Measurements from ENCODE around the gene CDX1. TPM values are rescaled to one million over a fixed set of nuclear protein-coding genes. Genes with fewer than 3 reads are reported as not detected.

CDX1 gene
- total and polyA plus RNA-seq, 2 experiments from 2014 or later, result 43.3 to 54.6 TPM

DNA sequence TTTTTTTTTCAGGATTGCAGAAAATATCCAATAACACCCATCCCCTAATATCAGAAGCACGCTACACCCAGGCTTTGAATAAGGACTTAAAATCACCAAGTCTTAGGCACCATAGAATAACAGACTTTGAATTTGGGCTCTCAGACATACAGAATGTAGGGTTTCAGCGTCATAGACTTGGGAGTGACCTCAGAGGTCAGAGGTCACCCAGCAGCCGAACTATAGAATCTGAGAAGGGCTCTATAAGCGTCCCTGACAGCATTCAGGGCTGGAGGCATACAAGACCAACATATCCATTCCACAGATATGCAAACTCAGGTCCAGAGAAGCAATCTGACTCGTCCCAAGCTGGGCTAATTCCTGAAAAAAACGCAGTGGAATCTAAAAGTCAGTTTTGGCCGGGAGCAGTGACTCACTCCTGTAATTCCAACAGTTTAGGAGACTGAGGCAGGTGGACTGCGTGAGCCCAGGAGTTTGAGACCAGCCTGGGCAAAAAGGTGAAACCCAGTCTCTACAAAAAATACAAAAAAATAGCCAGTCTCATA, 58.0 kb downstream of the CDX1 start:
- no peak overlapping the region for H3K27ac ChIP-seq
- TF ChIP-seq EZH2 (IDR thresholded peaks at IDR 0.05; ENCODE audit: borderline replicate concordance) (no peak), EZH2phosphoT487 (IDR thresholded peaks at IDR 0.05; ENCODE audit: low read depth, severe bottlenecking, unreplicated experiment) (no peak)
- TF ChIP-seq, protein P1, sequence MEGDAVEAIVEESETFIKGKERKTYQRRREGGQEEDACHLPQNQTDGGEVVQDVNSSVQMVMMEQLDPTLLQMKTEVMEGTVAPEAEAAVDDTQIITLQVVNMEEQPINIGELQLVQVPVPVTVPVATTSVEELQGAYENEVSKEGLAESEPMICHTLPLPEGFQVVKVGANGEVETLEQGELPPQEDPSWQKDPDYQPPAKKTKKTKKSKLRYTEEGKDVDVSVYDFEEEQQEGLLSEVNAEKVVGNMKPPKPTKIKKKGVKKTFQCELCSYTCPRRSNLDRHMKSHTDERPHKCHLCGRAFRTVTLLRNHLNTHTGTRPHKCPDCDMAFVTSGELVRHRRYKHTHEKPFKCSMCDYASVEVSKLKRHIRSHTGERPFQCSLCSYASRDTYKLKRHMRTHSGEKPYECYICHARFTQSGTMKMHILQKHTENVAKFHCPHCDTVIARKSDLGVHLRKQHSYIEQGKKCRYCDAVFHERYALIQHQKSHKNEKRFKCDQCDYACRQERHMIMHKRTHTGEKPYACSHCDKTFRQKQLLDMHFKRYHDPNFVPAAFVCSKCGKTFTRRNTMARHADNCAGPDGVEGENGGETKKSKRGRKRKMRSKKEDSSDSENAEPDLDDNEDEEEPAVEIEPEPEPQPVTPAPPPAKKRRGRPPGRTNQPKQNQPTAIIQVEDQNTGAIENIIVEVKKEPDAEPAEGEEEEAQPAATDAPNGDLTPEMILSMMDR (IDR thresholded peaks at IDR 0.05; ENCODE audit: poor library complexity), result no peak
- no peaks in the 10 kb centered on the region for H3K9me2 ChIP-seq (replicated peaks; ENCODE audit: insufficient read depth)
- H3K27me3 ChIP-seq, result no peaks in the 10 kb centered on the region
- H3K4me2 ChIP-seq, result no peak overlapping the region
- no peaks in the 10 kb centered on the region for H3K9me3 ChIP-seq (ENCODE audit: low read depth)
- no peaks in the 10 kb centered on the region for H3K36me3 ChIP-seq (replicated peaks; ENCODE audit: insufficient read depth, low read depth)
- no peaks in the 10 kb centered on the region for H3K4me1 ChIP-seq (ENCODE audit: insufficient read depth)
- no peak overlapping the region for H3K4me3 ChIP-seq
- 67% methylated on average over 8 of the region's 8 CpGs for WGBS (ENCODE audit: low lambda C conversion rate, missing lambda C conversion rate)
- H3K79me2 ChIP-seq, result no peaks in the 10 kb centered on the region
- no peak overlapping the region for H2AFZ ChIP-seq
- no peak for DNase-seq (ENCODE audit: low spot score)
- H4K20me1 ChIP-seq (ENCODE audit: insufficient read depth, poor library complexity, severe bottlenecking), result no peaks in the 10 kb centered on the region

DNA sequence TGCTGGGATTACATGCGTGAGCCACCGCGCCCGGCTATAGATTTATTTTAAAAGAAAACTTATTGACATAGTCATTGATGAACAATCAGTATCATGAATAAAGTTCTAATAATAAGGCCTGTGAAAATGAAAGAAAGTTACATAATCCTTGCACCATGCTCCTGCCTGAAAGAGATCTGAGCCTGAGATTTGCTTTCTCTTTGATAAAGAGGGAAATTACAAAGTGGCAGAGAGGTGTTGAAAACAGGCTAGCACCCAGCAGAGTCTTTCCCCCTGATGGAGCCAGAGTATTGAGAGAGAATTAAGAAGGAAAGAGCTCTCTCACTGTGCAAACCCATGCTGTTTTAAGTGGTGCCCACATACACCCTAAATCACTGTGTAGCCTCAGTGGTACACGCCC, 60.5 kb downstream of the CDX1 start:
- Histone ChIP-seq H3K27me3 (no peaks in the 10 kb centered on the region), H3K4me2 (no peak overlapping the region), H3K4me3 (no peak overlapping the region), H3K9me2 (replicated peaks; ENCODE audit: insufficient read depth) (no peaks in the 10 kb centered on the region), H3K9me3 (ENCODE audit: low read depth) (no peaks in the 10 kb centered on the region), H3K36me3 (replicated peaks; ENCODE audit: insufficient read depth, low read depth) (no peaks in the 10 kb centered on the region), H4K20me1 (ENCODE audit: insufficient read depth, poor library complexity, severe bottlenecking) (no peaks in the 10 kb centered on the region), H2AFZ (no peak overlapping the region), H3K4me1 (ENCODE audit: insufficient read depth) (no peaks in the 10 kb centered on the region), H3K79me2 (no peaks in the 10 kb centered on the region), H3K27ac (no peak overlapping the region)
- 91% methylated on average over 5 of the region's 5 CpGs for WGBS (ENCODE audit: low lambda C conversion rate, missing lambda C conversion rate)
- no peak for TF ChIP-seq EZH2phosphoT487 (IDR thresholded peaks at IDR 0.05; ENCODE audit: low read depth, severe bottlenecking, unreplicated experiment)
- TF ChIP-seq, protein P1 (IDR thresholded peaks at IDR 0.05; ENCODE audit: poor library complexity), result no peak
- no peak for TF ChIP-seq EZH2 (IDR thresholded peaks at IDR 0.05; ENCODE audit: borderline replicate concordance)
- DNase-seq (ENCODE audit: low spot score), result no peak

DNA sequence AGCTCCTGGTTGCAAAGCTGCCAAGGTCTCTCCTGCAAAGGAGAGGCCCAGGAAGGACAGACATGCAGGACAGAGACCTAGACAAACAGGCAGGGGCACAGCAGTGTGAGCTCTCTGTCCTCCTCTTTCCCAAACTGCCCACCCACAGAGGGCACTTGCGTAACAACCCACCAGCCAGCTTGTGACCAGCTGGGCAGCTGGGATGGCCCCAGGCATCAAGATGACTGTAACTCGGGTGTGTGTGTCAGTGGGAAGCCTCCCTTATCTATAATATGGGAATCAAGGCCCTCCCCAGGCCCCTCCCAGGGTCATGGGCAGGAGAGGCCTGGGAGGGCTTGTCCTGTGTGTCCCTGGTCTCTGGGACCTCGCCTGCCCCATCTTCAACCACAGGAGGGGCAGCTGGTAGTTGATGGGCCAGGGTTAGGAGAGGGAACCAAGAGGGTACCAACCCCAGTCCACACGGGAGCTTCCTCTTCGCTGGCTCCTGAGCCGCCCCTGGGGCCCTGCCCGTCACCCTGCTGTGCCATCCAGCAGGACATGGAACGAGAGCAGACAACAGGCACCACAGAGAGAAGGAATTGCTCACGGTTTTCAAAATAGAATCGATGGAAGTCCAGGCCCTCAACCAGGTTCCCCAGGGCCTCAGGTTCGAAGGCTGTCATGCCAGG, 61.2 kb downstream of the CDX1 start:
- TF ChIP-seq EZH2phosphoT487 (IDR thresholded peaks at IDR 0.05; ENCODE audit: low read depth, severe bottlenecking, unreplicated experiment) (no peak), EZH2 (IDR thresholded peaks at IDR 0.05; ENCODE audit: borderline replicate concordance) (no peak)
- TF ChIP-seq, protein P1 (IDR thresholded peaks at IDR 0.05; ENCODE audit: poor library complexity), result no peak
- Histone ChIP-seq H3K4me2 (no peak overlapping the region), H3K36me3 (replicated peaks; ENCODE audit: insufficient read depth, low read depth) (no peaks in the 10 kb centered on the region), H3K27ac (no peak overlapping the region), H3K79me2 (no peaks in the 10 kb centered on the region), H2AFZ (no peak overlapping the region), H3K4me3 (no peak overlapping the region), H3K4me1 (ENCODE audit: insufficient read depth) (no peaks in the 10 kb centered on the region), H3K9me3 (ENCODE audit: low read depth) (no peaks in the 10 kb centered on the region), H4K20me1 (ENCODE audit: insufficient read depth, poor library complexity, severe bottlenecking) (no peaks in the 10 kb centered on the region), H3K27me3 (no peaks in the 10 kb centered on the region), H3K9me2 (replicated peaks; ENCODE audit: insufficient read depth) (no peaks in the 10 kb centered on the region)
- WGBS (ENCODE audit: low lambda C conversion rate, missing lambda C conversion rate), result 79% methylated on average over 11 of the region's 11 CpGs
- no peak for DNase-seq (ENCODE audit: low spot score)

Measured in hepatocyte (in vitro differentiated cells).